Gastroesophageal sphincter (tissue), 3 donors: ENCODE results near the gene TARDBP.

Experiments
- CTCF ChIP-seq, 4 experiments: fragments of 200-600 bp in 2 of 4; fragments of 450-650 bp in 2 of 4; sonication (generic) in 1 of 4; IDR thresholded peaks; one replicate each; pipeline ENCODE4 v1.5.1; 2017 to 2019; ENCODE audit warnings: antibody characterized with exemption in 4 of 4, mild to moderate bottlenecking in 2 of 4, moderate library complexity in 2 of 4
- POLR2A ChIP-seq, 2 donors: fragments of 450-650 bp; IDR thresholded peaks; one replicate each; pipeline ENCODE4 v1.6.1; 2017; ENCODE audit warnings: antibody characterized with exemption in 2 of 2, mild to moderate bottlenecking in 2 of 2, moderate library complexity in 1 of 2
- POLR2AphosphoS5 ChIP-seq: sonication (generic); formaldehyde crosslinking; IDR thresholded peaks from one replicate; pipeline ENCODE4 v1.6.1; 2017; ENCODE audit warnings: antibody characterized with exemption

DNA sequence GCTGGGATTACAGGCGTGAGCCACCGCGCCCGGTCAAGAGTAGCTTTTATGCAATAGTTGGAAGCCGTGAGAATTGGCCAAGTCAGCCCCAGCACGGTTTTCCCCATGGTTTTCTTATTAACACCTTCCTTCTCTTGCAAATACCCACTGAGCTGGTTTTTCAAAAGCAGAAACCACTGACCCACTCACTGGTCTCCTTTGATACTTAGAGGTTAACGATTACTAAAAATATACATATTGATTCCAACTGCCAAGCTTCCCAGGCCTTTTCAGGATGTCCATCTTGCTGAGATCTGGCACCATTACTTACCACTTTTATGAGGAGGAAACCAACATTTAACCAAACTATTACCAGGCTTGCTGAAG lies 25.9 kb upstream of the TARDBP start:
- TF ChIP-seq POLR2A (IDR thresholded peaks at IDR 0.05) (no peak), CTCF (IDR thresholded peaks at IDR 0.05) (no peak), POLR2AphosphoS5 (no peak)
